IPS DF 4.7 (cell line): ENCODE results near the gene FZD7.

ENCODE experiments used
- DNase-seq: peaks from one replicate; pipeline ENCODE4 v3.0.0-alpha.2; 2013; ENCODE audit warnings: low spot score; ENCODE audit errors: extremely low read depth

The FZD7 gene

GRCh38 chr2:202014318-202014717 lies 19.3 kb upstream of the FZD7 start:
- no peak for DNase-seq

GRCh38 chr2:202014759-202015211 lies 18.9 kb upstream of the FZD7 start:
- no peak for DNase-seq

GRCh38 chr2:202015471-202015870 lies 18.2 kb upstream of the FZD7 start:
- no peak for DNase-seq

- DNase-seq = no peak
Observed at GRCh38 chr2:202016579-202017227, 17.0 kb upstream of the FZD7 start.

GRCh38 chr2:202017940-202018339 lies 15.7 kb upstream of the FZD7 start:
- no peak for DNase-seq

- DNase-seq = no peak
Observed at GRCh38 chr2:202018950-202019349, 14.7 kb upstream of the FZD7 start.

GRCh38 chr2:202019689-202020450 lies 13.8 kb upstream of the FZD7 start:
- DNase-seq = no peak

- no peak for DNase-seq
Observed at GRCh38 chr2:202022755-202023154, 10.9 kb upstream of the FZD7 start.

GRCh38 chr2:202023198-202023903 lies 10.3 kb upstream of the FZD7 start:
- peak; percentile 90 for DNase-seq

GRCh38 chr2:202023904-202024266 lies 9.8 kb upstream of the FZD7 start:
- DNase-seq = no peak

GRCh38 chr2:202024871-202025270 lies 8.8 kb upstream of the FZD7 start:
- DNase-seq = no peak

- DNase-seq = no peak
Observed at GRCh38 chr2:202025816-202026215, 7.8 kb upstream of the FZD7 start.

GRCh38 chr2:202026507-202026906 lies 7.1 kb upstream of the FZD7 start:
- no peak for DNase-seq

- DNase-seq = no peak
Observed at GRCh38 chr2:202030691-202031090, 3.0 kb upstream of the FZD7 start.

GRCh38 chr2:202031246-202031951 lies 2.3 kb upstream of the FZD7 start:
- DNase-seq = no peak

- no peak for DNase-seq
Observed at GRCh38 chr2:202032846-202033316, 774 bp upstream of the FZD7 start.

GRCh38 chr2:202034249-202035088 lies 814 bp downstream of the FZD7 start:
- DNase-seq = no peak

- no peak for DNase-seq
Observed at GRCh38 chr2:202035089-202035940, 1.7 kb downstream of the FZD7 start.

- DNase-seq = no peak
Observed at GRCh38 chr2:202035941-202036372, 2.3 kb downstream of the FZD7 start.

GRCh38 chr2:202036601-202037037 lies 3.0 kb downstream of the FZD7 start:
- DNase-seq = no peak
